ENCODE results near the gene SMYD3. TPM values are rescaled to one million over a fixed set of nuclear protein-coding genes. Genes with fewer than 3 reads are reported as not detected.

SMYD3 gene
- total and polyA plus RNA-seq, 2 of the 13 experiments (the other 11 are each of a cell fraction or from before 2014, with no cell fraction given): 27.7 to 35.8 TPM

DNA sequence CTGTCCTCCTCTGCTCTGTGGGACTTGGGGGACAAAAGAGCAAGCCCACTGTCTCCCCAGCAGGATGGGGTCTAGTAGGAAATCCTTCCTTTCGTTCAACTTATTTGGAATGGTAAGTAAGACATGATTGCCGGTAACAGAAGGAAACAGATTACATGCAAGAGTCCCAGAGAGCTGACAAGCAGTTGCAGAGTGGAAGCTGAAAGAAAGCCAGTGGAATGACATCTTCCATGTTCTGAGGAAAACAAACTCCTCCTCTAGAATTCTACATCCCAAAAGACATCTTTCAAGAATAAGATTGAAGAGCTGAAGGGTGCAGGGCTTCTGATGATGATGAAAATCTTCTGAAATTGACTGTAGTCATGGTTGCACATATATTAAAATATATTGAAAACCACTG is 732.9 kb downstream of the SMYD3 start:
- H3K4me2 ChIP-seq (ENCODE audit: low read depth, low read length): no peak overlapping the region
- TF ChIP-seq NFKB2 (CRISPR knock-in tag; IDR thresholded peaks at IDR 0.05; ENCODE audit: borderline replicate concordance) (no peak), KDM4B (CRISPR knock-in tag; IDR thresholded peaks at IDR 0.05) (no peak), TCF7 (IDR thresholded peaks at IDR 0.05; ENCODE audit: low read depth) (no peak), ZNF678 (CRISPR knock-in tag; IDR thresholded peaks at IDR 0.05) (no peak), HIVEP1 (CRISPR knock-in tag; IDR thresholded peaks at IDR 0.05) (no peak), ZNF263 (CRISPR knock-in tag; IDR thresholded peaks at IDR 0.05) (no peak), CCAR2 (optimal IDR thresholded peaks at IDR 0.05; ENCODE audit: low read depth, low read length) (no peak)
- TF ChIP-seq, protein P1, sequence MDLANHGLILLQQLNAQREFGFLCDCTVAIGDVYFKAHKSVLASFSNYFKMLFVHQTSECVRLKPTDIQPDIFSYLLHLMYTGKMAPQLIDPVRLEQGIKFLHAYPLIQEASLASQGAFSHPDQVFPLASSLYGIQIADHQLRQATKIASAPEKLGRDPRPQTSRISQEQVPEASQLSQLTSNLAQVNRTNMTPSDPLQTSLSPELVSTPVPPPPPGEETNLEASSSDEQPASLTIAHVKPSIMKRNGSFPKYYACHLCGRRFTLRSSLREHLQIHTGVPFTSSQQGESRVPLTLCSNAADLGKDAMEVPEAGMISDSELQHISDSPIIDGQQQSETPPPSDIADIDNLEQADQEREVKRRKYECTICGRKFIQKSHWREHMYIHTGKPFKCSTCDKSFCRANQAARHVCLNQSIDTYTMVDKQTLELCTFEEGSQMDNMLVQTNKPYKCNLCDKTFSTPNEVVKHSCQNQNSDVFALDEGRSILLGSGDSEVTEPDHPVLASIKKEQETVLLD (CRISPR knock-in tag; IDR thresholded peaks at IDR 0.05; ENCODE audit: low read depth): no peak
- TF ChIP-seq, protein P2, sequence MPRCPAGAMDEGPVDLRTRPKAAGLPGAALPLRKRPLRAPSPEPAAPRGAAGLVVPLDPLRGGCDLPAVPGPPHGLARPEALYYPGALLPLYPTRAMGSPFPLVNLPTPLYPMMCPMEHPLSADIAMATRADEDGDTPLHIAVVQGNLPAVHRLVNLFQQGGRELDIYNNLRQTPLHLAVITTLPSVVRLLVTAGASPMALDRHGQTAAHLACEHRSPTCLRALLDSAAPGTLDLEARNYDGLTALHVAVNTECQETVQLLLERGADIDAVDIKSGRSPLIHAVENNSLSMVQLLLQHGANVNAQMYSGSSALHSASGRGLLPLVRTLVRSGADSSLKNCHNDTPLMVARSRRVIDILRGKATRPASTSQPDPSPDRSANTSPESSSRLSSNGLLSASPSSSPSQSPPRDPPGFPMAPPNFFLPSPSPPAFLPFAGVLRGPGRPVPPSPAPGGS (CRISPR knock-in tag; IDR thresholded peaks at IDR 0.05): no peak
- TF ChIP-seq, protein P3, sequence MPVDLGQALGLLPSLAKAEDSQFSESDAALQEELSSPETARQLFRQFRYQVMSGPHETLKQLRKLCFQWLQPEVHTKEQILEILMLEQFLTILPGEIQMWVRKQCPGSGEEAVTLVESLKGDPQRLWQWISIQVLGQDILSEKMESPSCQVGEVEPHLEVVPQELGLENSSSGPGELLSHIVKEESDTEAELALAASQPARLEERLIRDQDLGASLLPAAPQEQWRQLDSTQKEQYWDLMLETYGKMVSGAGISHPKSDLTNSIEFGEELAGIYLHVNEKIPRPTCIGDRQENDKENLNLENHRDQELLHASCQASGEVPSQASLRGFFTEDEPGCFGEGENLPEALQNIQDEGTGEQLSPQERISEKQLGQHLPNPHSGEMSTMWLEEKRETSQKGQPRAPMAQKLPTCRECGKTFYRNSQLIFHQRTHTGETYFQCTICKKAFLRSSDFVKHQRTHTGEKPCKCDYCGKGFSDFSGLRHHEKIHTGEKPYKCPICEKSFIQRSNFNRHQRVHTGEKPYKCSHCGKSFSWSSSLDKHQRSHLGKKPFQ (CRISPR knock-in tag; IDR thresholded peaks at IDR 0.05; ENCODE audit: insufficient replicate concordance): no peak
- BruUV-seq (replicated peaks): no TSS peak
- no peaks in the 10 kb centered on the region for H3K4me1 ChIP-seq (ENCODE audit: insufficient read depth, low read length)
- ChIA-PET CTCF (ENCODE audit: low intra/inter-chr PET ratio, low total read pairs) (no interaction called here), POLR2A (no interaction called here)
- no peak overlapping the region for H3K4me3 ChIP-seq (replicated peaks in 1 of 3; ENCODE audit: insufficient read depth in 1 of 3, low read depth in 2 of 3, low read length in 3 of 3)
- intact Hi-C loops (cut with micrococcal nuclease; ENCODE audit: unreplicated experiment) (no loop called here), in situ Hi-C loops (cut with HindIII; ENCODE audit: extremely low pct_ligation_motif_present, low pct_unique_long_range_greater_than_20kb) (no loop called here)
- WGBS (ENCODE audit: low lambda C conversion rate): 100% methylated on average over 2 of the region's 2 CpGs
- DNase-seq (ENCODE audit: low spot score): no peak
- no peak overlapping the region for H3K27ac ChIP-seq (ENCODE audit: extremely low read length, insufficient read depth, low read length)
- H3K9me3 ChIP-seq (ENCODE audit: low read length): no peaks in the 10 kb centered on the region
- no peaks in the 10 kb centered on the region for H3K27me3 ChIP-seq (ENCODE audit: control insufficient read depth in 1 of 2, insufficient read depth in 2 of 2, low read length in 2 of 2)
- ATAC-seq: no peak
- H2AFZ ChIP-seq (ENCODE audit: low read length): no peak overlapping the region
- FAIRE-seq: no peak
- H4K20me1 ChIP-seq (ENCODE audit: insufficient read depth, low read length): no peaks in the 10 kb centered on the region
- H3K9ac ChIP-seq (ENCODE audit: insufficient read depth, low read depth, low read length): no peak overlapping the region
- H3K79me2 ChIP-seq (ENCODE audit: insufficient read depth, low read length): no peaks in the 10 kb centered on the region
- no peaks in the 10 kb centered on the region; a peak in 1 of 5 replicates for H3K36me3 ChIP-seq (replicated peaks in 1 of 2; ENCODE audit: control insufficient read depth in 1 of 2, insufficient read depth in 2 of 2, low read length in 2 of 2)
